Peyer's patch (tissue), 4 donors: ENCODE data around the gene TOPAZ1.

Experiments
- POLR2A ChIP-seq, 2 donors: fragments of 450-650 bp; IDR thresholded peaks; one replicate each; pipeline ENCODE4 v1.5.1; 2017; ENCODE audit warnings: antibody characterized with exemption in 2 of 2, mild to moderate bottlenecking in 2 of 2, moderate library complexity in 2 of 2
- TF ChIP-seq, protein P1 (sequence below), 6 experiments: fragments of 450-650 bp in 4 of 6; fragments of 200-600 bp in 2 of 6; sonication (generic) in 1 of 6; IDR thresholded peaks; one replicate each; pipeline ENCODE4 v1.5.1; 2017 to 2019; ENCODE audit warnings: antibody characterized with exemption in 6 of 6, mild to moderate bottlenecking in 3 of 6, moderate library complexity in 1 of 6

DNA sequence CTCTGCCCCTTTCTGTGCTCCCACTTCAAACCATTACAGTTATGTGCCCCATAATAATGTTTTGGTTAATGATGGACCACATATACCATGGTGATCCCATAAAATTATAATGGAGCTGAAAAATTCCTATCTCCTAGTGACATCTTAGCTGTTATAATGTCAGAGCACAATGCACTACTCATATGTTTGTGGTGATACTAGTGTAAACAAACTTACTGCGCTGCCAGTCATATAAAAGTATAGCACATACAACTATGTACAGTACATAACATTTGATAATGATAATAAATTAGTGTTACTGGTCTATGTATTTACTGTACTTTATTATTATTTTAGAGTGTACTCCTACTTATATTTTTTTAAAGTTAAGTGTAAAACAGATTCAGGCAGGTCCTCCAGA lies 51.3 kb downstream of the TOPAZ1 start:
- TF ChIP-seq, protein P1, sequence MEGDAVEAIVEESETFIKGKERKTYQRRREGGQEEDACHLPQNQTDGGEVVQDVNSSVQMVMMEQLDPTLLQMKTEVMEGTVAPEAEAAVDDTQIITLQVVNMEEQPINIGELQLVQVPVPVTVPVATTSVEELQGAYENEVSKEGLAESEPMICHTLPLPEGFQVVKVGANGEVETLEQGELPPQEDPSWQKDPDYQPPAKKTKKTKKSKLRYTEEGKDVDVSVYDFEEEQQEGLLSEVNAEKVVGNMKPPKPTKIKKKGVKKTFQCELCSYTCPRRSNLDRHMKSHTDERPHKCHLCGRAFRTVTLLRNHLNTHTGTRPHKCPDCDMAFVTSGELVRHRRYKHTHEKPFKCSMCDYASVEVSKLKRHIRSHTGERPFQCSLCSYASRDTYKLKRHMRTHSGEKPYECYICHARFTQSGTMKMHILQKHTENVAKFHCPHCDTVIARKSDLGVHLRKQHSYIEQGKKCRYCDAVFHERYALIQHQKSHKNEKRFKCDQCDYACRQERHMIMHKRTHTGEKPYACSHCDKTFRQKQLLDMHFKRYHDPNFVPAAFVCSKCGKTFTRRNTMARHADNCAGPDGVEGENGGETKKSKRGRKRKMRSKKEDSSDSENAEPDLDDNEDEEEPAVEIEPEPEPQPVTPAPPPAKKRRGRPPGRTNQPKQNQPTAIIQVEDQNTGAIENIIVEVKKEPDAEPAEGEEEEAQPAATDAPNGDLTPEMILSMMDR (IDR thresholded peaks at IDR 0.05): no peak
- TF ChIP-seq POLR2A (IDR thresholded peaks at IDR 0.05): no peak
